ENCODE measurements around the gene RBMS3.

- no peak for TF ChIP-seq CTCF (conservative IDR thresholded peaks at IDR 0.05; ENCODE audit: low read length)
- TF ChIP-seq EZH2phosphoT487 (IDR thresholded peaks at IDR 0.05; ENCODE audit: borderline replicate concordance, low read depth, low read length), result no peak
Measured at GRCh38 chr3:29373131-29373680, 92.3 kb downstream of the RBMS3 start.

All from OCI-LY7 (cell line).